Ovary (tissue), 3 donors: ENCODE results near the gene LRRC63.

Experiments used
- CTCF ChIP-seq, 3 donors: fragments of 450-650 bp in 2 of 3; fragments of 200-600 bp in 1 of 3; IDR thresholded peaks; one replicate each; pipeline versions ENCODE4 v1.5.1 to v1.8.0; 2016 to 2022; ENCODE audit warnings: antibody characterized with exemption in 3 of 3, mild to moderate bottlenecking in 1 of 3
- EP300 ChIP-seq: sonication (generic); formaldehyde crosslinking; IDR thresholded peaks from one replicate; pipeline ENCODE4 v1.6.1; 2017; ENCODE audit warnings: antibody characterized with exemption
- POLR2A ChIP-seq: fragments of 450-650 bp; IDR thresholded peaks from one replicate; pipeline ENCODE4 v1.6.1; 2017; ENCODE audit warnings: antibody characterized with exemption, mild to moderate bottlenecking, moderate library complexity
- donor health status: DM: no; HTN: no; CAD: no.

GRCh38 chr13:46307554-46307953 lies 95.8 kb downstream of the LRRC63 start:
- TF ChIP-seq CTCF (IDR thresholded peaks at IDR 0.05) (no peak), EP300 (no peak), POLR2A (no peak)
